Retinal pigment epithelial cell (primary cell): ENCODE measurements around the gene HK3.

ENCODE experiments used
- DNase-seq: peaks from one replicate; pipeline ENCODE4 v3.0.0-alpha.2; 2010; ENCODE audit warnings: low read depth
- H3K4me3 ChIP-seq: 2 replicates; pipeline ENCODE4 v1.5.1; 2011; ENCODE audit warnings: mild to moderate bottlenecking, low read length, control low read depth, moderate library complexity
- CTCF ChIP-seq: conservative IDR thresholded peaks from 2 replicates; pipeline ENCODE4 v1.5.1; 2011; ENCODE audit warnings: low read depth, low read length, control low read depth, inconsistent platforms

HK3 gene

GRCh38 chr5:176868126-176868525 is 31.0 kb downstream of the HK3 start:
- DNase-seq: no peak
- TF ChIP-seq CTCF: no peak

GRCh38 chr5:176866707-176867310 is 32.3 kb downstream of the HK3 start:
- no peak overlapping the region for H3K4me3 ChIP-seq
- DNase-seq: no peak
- TF ChIP-seq CTCF: no peak

More at GRCh38 chr5:176868126-176868525, 31.0 kb downstream of the HK3 start:
- H3K4me3 ChIP-seq: no peak overlapping the region

DNA sequence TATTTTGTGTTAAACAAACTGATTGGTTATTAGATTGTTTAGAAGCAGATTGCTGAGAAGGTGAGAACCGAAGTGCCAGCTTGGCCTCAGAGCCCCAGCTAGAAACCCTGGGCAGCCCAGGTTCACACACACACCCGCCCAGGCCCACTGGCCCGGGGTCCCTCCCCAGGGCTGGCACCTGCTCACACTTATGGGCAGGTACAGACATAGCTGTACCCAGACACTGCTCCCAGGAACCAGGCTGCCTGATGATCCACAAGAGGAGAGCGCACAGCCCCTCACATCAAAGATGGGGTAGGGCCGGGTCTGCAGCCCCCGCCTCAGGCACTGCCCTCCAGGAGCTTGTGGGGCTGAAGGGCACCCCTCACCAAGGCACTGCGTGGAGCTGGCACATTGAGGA is 33.2 kb downstream of the HK3 start:
- TF ChIP-seq CTCF: no peak

DNA sequence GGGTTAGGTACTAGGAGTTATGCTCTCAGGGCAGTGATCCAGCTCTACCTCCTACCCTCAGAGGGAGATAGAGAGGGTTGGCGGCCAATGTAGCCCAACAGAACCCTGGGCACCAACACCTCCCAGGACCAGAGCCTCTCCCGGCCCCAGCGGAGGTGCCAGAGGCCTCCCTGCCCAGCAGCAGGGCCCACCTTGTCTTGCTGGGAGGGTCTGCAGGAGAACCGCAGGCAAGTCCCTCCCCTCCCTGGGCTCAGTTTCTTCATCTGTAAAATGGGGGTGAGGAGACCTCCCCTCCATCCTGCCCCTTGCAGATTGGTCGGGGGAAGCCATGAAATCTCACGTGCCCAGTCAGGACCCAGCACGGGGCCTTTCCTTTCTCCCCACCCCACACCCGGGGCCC is 34.4 kb downstream of the HK3 start:
- H3K4me3 ChIP-seq: no peak overlapping the region
- DNase-seq: no peak
- TF ChIP-seq CTCF: no peak

More for the DNA sequence above, 33.2 kb downstream of the HK3 start:
- no peak for DNase-seq
- H3K4me3 ChIP-seq: no peak overlapping the region

GRCh38 chr5:176863765-176864098 is 35.4 kb downstream of the HK3 start:
- H3K4me3 ChIP-seq: no peak overlapping the region
- no peak for TF ChIP-seq CTCF
- no peak for DNase-seq

DNA sequence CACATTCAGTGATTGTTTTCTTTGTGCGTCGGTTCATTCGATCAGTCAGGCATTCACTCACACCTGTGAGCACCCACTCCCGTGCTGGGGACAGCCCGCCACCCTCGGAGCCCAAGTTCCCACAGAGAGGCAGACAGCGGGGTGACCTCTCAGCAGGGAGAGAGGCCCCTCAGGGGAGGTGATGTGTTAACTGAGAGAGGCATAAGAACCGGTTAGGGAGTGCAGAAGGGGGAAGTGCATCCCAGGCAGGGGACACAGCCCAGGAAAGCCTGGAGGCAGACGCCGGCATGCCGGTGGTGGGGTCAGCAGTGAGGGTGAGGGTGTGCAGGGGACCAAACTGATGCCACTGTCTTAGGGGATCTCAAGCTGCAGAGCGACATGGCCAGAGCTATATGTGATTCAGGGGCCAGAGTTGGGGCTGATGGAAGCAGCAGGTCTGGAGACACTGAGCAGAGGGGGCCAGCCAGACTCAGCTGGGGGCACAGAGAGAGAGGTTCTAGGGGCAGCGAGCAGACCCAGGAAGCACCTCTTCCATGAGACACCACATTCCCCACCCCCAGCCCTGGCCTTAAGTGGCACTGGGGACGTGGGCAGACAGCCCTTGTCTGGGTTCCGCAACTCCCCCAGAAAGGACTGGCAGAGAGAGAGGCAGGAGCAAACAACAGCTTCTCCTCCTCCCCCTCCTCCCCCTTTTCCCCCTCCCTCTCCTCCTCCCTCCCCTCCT is 35.9 kb downstream of the HK3 start:
- no peak overlapping the region for H3K4me3 ChIP-seq
- DNase-seq: no peak
- TF ChIP-seq CTCF: no peak
